ENCODE data around the gene HSBP1. TPM values are rescaled to one million over a fixed set of nuclear protein-coding genes. Genes with fewer than 3 reads are reported as not detected.

Gene HSBP1
- total RNA-seq, 2 experiments from 2014 or later: 86.9 to 88.1 TPM

GRCh38 chr16:83835586-83836566, 28.1 kb downstream of the HSBP1 start:
- CTCF ChIA-PET: interaction anchor here (0.7 kb wide), 1 partner anchor 11 kb away, joined by 3 read pairs; no protein-coding TSS in a partner anchor
- POLR2A ChIA-PET: no interaction called here

GRCh38 chr16:83837566-83837965, 29.8 kb downstream of the HSBP1 start:
- POLR2A ChIA-PET: no interaction called here

GRCh38 chr16:83838151-83838550, 30.4 kb downstream of the HSBP1 start:
- ChIA-PET POLR2A (no interaction called here), CTCF (no interaction called here)

More at GRCh38 chr16:83837566-83837965, 29.8 kb downstream of the HSBP1 start:
- CTCF ChIA-PET: no interaction called here

- ChIA-PET POLR2A (no interaction called here), CTCF (no interaction called here)
Measured at GRCh38 chr16:83839561-83839960, 31.8 kb downstream of the HSBP1 start.

- POLR2A ChIA-PET: no interaction called here
- CTCF ChIA-PET: no interaction called here
Measured at GRCh38 chr16:83840060-83840617, 32.4 kb downstream of the HSBP1 start.

GRCh38 chr16:83842291-83842690, 34.5 kb downstream of the HSBP1 start:
- ChIA-PET CTCF (interaction anchor here (0.8 kb wide), 1 partner anchor 57 kb away, joined by 3 read pairs; no protein-coding TSS in a partner anchor), POLR2A (no interaction called here)

- CTCF ChIA-PET: no interaction called here
- POLR2A ChIA-PET: no interaction called here
Measured at GRCh38 chr16:83842756-83843507, 35.2 kb downstream of the HSBP1 start.

GRCh38 chr16:83843657-83844056, 35.9 kb downstream of the HSBP1 start:
- ChIA-PET POLR2A (no interaction called here), CTCF (no interaction called here)

GRCh38 chr16:83845263-83845662, 37.5 kb downstream of the HSBP1 start:
- ChIA-PET CTCF (no interaction called here), POLR2A (no interaction called here)

GRCh38 chr16:83847371-83848225, 39.8 kb downstream of the HSBP1 start:
- CTCF ChIA-PET: interaction anchor here (0.6 kb wide), 1 partner anchor 145 kb away, joined by 4 read pairs; no protein-coding TSS in a partner anchor
- POLR2A ChIA-PET: no interaction called here

- ChIA-PET CTCF (no interaction called here), POLR2A (no interaction called here)
Measured at GRCh38 chr16:83849421-83849820, 41.6 kb downstream of the HSBP1 start.

GRCh38 chr16:83850947-83851346, 43.2 kb downstream of the HSBP1 start:
- ChIA-PET CTCF (no interaction called here), POLR2A (no interaction called here)

GRCh38 chr16:83851473-83851872, 43.7 kb downstream of the HSBP1 start:
- ChIA-PET POLR2A (no interaction called here), CTCF (no interaction called here)

- CTCF ChIA-PET: no interaction called here
- POLR2A ChIA-PET: no interaction called here
Measured at GRCh38 chr16:83852774-83853173, 45.0 kb downstream of the HSBP1 start.

GRCh38 chr16:83853834-83854233, 46.1 kb downstream of the HSBP1 start:
- ChIA-PET CTCF (no interaction called here), POLR2A (no interaction called here)

GRCh38 chr16:83854420-83854819, 46.6 kb downstream of the HSBP1 start:
- ChIA-PET POLR2A (no interaction called here), CTCF (no interaction called here)

- ChIA-PET POLR2A (no interaction called here), CTCF (no interaction called here)
Measured at GRCh38 chr16:83856792-83857191, 49.0 kb downstream of the HSBP1 start.

GRCh38 chr16:83859265-83859664, 51.5 kb downstream of the HSBP1 start:
- POLR2A ChIA-PET: no interaction called here
- CTCF ChIA-PET: no interaction called here

GRCh38 chr16:83862661-83863060, 54.9 kb downstream of the HSBP1 start:
- CTCF ChIA-PET: no interaction called here
- POLR2A ChIA-PET: no interaction called here

GRCh38 chr16:83863682-83864081, 55.9 kb downstream of the HSBP1 start:
- ChIA-PET CTCF (no interaction called here), POLR2A (no interaction called here)
